PC-9 (cell line): ENCODE measurements around the gene NGF. TPM values are rescaled to one million over a fixed set of nuclear protein-coding genes. Genes with fewer than 3 reads are reported as not detected.

Experiments used
- BruUV-seq: library from RNA; stranded (reverse); fragments of 400-500 nt; replicated peaks from 2 replicates; lab custom pipeline; 2021; lab: Mats Ljungman, UMichigan
- CTCF ChIA-PET: fragments of 300-600 bp; sonication (Branson Sonifier 250); formaldehyde crosslinking; loops from one replicate; lab custom pipeline; 2022; ENCODE audit warnings: antibody characterized with exemption; lab: Charles Lee
- POLR2A ChIA-PET: fragments of 300-600 bp; sonication (Branson Sonifier 250); formaldehyde crosslinking; loops from one replicate; lab custom pipeline; 2022; ENCODE audit warnings: antibody characterized with exemption; ENCODE audit not compliant: unreplicated experiment; lab: Charles Lee
- DNase-seq, 2 experiments: peaks; one replicate each; pipeline versions ENCODE4 v3.0.0 to v3.0.0-alpha.2; 2015 to 2022; ENCODE audit warnings: mixed read lengths in 1 of 2
- H2AFZ ChIP-seq: fragments of 200-600 bp; sonication (generic); 2 replicates; pipeline ENCODE4 v1.8.1; 2017; ENCODE audit warnings: antibody characterized with exemption
- H3F3A ChIP-seq: fragments of 200-600 bp; sonication (generic); 2 replicates; pipeline ENCODE4 v1.8.1; 2017; ENCODE audit warnings: antibody characterized with exemption, mild to moderate bottlenecking, low read depth; ENCODE audit not compliant: insufficient read depth
- H3K27ac ChIP-seq: fragments of 200-600 bp; sonication (generic); 2 replicates; pipeline ENCODE4 v1.6.1; 2016; ENCODE audit warnings: mixed run types
- H3K27me3 ChIP-seq: fragments of 200-600 bp; sonication (generic); 2 replicates; pipeline ENCODE4 v1.6.1; 2016; ENCODE audit warnings: low read depth, mixed run types; ENCODE audit not compliant: insufficient read depth
- H3K36me3 ChIP-seq: fragments of 200-600 bp; sonication (generic); 2 replicates; pipeline ENCODE4 v1.6.1; 2016; ENCODE audit warnings: low read depth, mixed run types
- H3K4me1 ChIP-seq: fragments of 200-600 bp; sonication (generic); replicated peaks from 2 replicates; pipeline ENCODE4 v1.6.1; 2016; ENCODE audit warnings: mixed run types; ENCODE audit not compliant: insufficient read depth
- H3K4me2 ChIP-seq: fragments of 200-600 bp; sonication (generic); 2 replicates; pipeline ENCODE4 v1.6.1; 2017; ENCODE audit warnings: mixed run types
- H3K4me3 ChIP-seq: fragments of 200-600 bp; sonication (generic); 2 replicates; pipeline ENCODE4 v1.6.1; 2016; ENCODE audit warnings: mixed run types
- H3K79me2 ChIP-seq: fragments of 200-600 bp; sonication (generic); 2 replicates; pipeline ENCODE4 v1.6.1; 2017; ENCODE audit warnings: low read depth, mixed run types
- H3K9me2 ChIP-seq: fragments of 200-600 bp; sonication (generic); 2 replicates; pipeline ENCODE4 v1.8.1; 2017; ENCODE audit warnings: mild to moderate bottlenecking; ENCODE audit not compliant: insufficient read depth
- H3K9me3 ChIP-seq: fragments of 200-600 bp; sonication (generic); 2 replicates; pipeline ENCODE4 v1.8.1; 2016; ENCODE audit warnings: low read depth; ENCODE audit not compliant: insufficient read depth
- H4K20me1 ChIP-seq: fragments of 200-600 bp; sonication (generic); 2 replicates; pipeline ENCODE4 v1.8.1; 2017; ENCODE audit not compliant: insufficient read depth
- CTCF ChIP-seq: fragments of 200-600 bp; sonication (generic); conservative IDR thresholded peaks from 2 replicates; pipeline ENCODE4 v1.6.1; 2017; ENCODE audit warnings: mixed run types, antibody characterized with exemption, mild to moderate bottlenecking, moderate library complexity
- EZH2 ChIP-seq: fragments of 200-600 bp; sonication (generic); IDR thresholded peaks from 2 replicates; pipeline ENCODE4 v1.8.0; 2017; ENCODE audit warnings: antibody characterized with exemption, low read depth
- intact Hi-C: fragments of 100-400 bp; cut with micrococcal nuclease; formaldehyde crosslinking; loops from one replicate; pipeline ENCODE4 v1.10.0; 2022; ENCODE audit not compliant: unreplicated experiment
- total RNA-seq: library from RNA; stranded (reverse); gene quantifications from 2 replicates; pipeline ENCODE4 v1.2.3, GENCODE V29; 2021

NGF gene
- total RNA-seq, 1 experiment from 2014 or later = 5.5 TPM

GRCh38 chr1:115347282-115347681 lies 9.2 kb upstream of the NGF start:
- no peak for DNase-seq
- Histone ChIP-seq H3K4me2 (no peak overlapping the region), H3K79me2 (no peaks in the 10 kb centered on the region), H3K36me3 (no peaks in the 10 kb centered on the region), H3K27ac (no peak overlapping the region), H2AFZ (no peak overlapping the region), H3K9me3 (no peaks in the 10 kb centered on the region), H3K4me1 (no peaks in the 10 kb centered on the region), H3K9me2 (no peaks in the 10 kb centered on the region), H3K27me3 (no peaks in the 10 kb centered on the region), H3K4me3 (no peak overlapping the region), H4K20me1 (no peaks in the 10 kb centered on the region), H3F3A (no peaks in the 10 kb centered on the region)
- CTCF ChIA-PET = interaction anchor here (0.6 kb wide), 1 partner anchor 32 kb away, joined by 5 read pairs; no protein-coding TSS in a partner anchor
- intact Hi-C loops = no loop called here
- POLR2A ChIA-PET = no interaction called here
- no TSS peak for BruUV-seq
- TF ChIP-seq EZH2 = no peak
- no peak for TF ChIP-seq CTCF

- Histone ChIP-seq H3K27me3 (no peaks in the 10 kb centered on the region), H3K79me2 (no peaks in the 10 kb centered on the region), H4K20me1 (no peaks in the 10 kb centered on the region), H3K27ac (no peak overlapping the region), H3K36me3 (no peaks in the 10 kb centered on the region), H2AFZ (no peak overlapping the region), H3K4me1 (peaks cover 3% of the 10 kb centered on the region; the same call in 1 of the 2 replicates), H3F3A (peaks cover 4% of the 10 kb centered on the region; the same call in 1 of the 2 replicates), H3K4me3 (no peak overlapping the region), H3K9me3 (no peaks in the 10 kb centered on the region), H3K4me2 (no peak overlapping the region), H3K9me2 (no peaks in the 10 kb centered on the region)
- CTCF ChIA-PET = no interaction called here
- no peak for TF ChIP-seq CTCF
- TF ChIP-seq EZH2 = no peak
- no TSS peak for BruUV-seq
- no peak for DNase-seq
- POLR2A ChIA-PET = no interaction called here
- intact Hi-C loops = no loop called here
These were observed 5.2 kb upstream of the NGF start for GRCh38 chr1:115343200-115343737.

GRCh38 chr1:115341948-115342347 lies 3.9 kb upstream of the NGF start:
- DNase-seq = no peak
- no peak overlapping the region for H3K27ac ChIP-seq
- peaks cover 6% of the 10 kb centered on the region for H3K4me1 ChIP-seq
- H3K79me2 ChIP-seq = peaks cover 4% of the 10 kb centered on the region; the same call in 1 of the 2 replicates
- intact Hi-C loops = no loop called here
- no peak overlapping the region for H3K4me3 ChIP-seq
- no peaks in the 10 kb centered on the region for H4K20me1 ChIP-seq
- peaks cover 4% of the 10 kb centered on the region; the same call in 1 of the 2 replicates for H3F3A ChIP-seq
- ChIA-PET CTCF (no interaction called here), POLR2A (no interaction called here)
- no peak overlapping the region for H2AFZ ChIP-seq
- no peaks in the 10 kb centered on the region for H3K9me3 ChIP-seq
- H3K27me3 ChIP-seq = no peaks in the 10 kb centered on the region
- TF ChIP-seq CTCF (no peak), EZH2 (no peak)
- BruUV-seq = no TSS peak
- H3K4me2 ChIP-seq = no peak overlapping the region
- H3K36me3 ChIP-seq = no peaks in the 10 kb centered on the region
- no peaks in the 10 kb centered on the region for H3K9me2 ChIP-seq
